PC-3 (cell line): ENCODE data around the gene LRRC56.

Experiments
- CTCF ChIP-seq: fragments of 300-600 bp; sonication (generic); conservative IDR thresholded peaks from 2 replicates; pipeline ENCODE4 v1.5.1; 2017; ENCODE audit warnings: antibody characterized with exemption, low read depth, mild to moderate bottlenecking, low read length
- EZH2phosphoT487 ChIP-seq: fragments of 300-600 bp; sonication (generic); IDR thresholded peaks from 2 replicates; pipeline ENCODE4 v1.6.1; 2018; ENCODE audit warnings: mild to moderate bottlenecking, antibody characterized with exemption, low read length, borderline replicate concordance

GRCh38 chr11:492427-493226 lies 44.7 kb upstream of the LRRC56 start:
- TF ChIP-seq CTCF (no peak), EZH2phosphoT487 (no peak)
